Right ventricle myocardium superior (tissue), 1 donor: ENCODE results near the gene CYP4Z1. TPM values are rescaled to one million over a fixed set of nuclear protein-coding genes. Genes with fewer than 3 reads are reported as not detected.
"Not testable (repeated sequence)": the region's sequence is repeated elsewhere in the genome, so short reads cannot be mapped to it uniquely, and the experiment has no call there.

Source experiments
- ATAC-seq: fragments of 200-7000 bp; cut with Tn5 transposase; one replicate; pipeline ENCODE4 v1.9.1; 2020; ENCODE audit warnings: mild to moderate bottlenecking; ENCODE audit not compliant: poor library complexity
- DNase-seq: peaks from one replicate; pipeline ENCODE4 v3.0.0-alpha.2; 2020
- intact Hi-C: fragments of 100-400 bp; cut with DNase I; formaldehyde crosslinking; loops from one replicate; pipeline ENCODE4 v1.11.2; 2022
- total RNA-seq: library from RNA; stranded (reverse); fragmentation: NEBNext Ultra II Directional; extraction: Animal tissue kit (Norgen Biotek cat#: 25700); gene quantifications from one replicate; pipeline ENCODE4 v1.2.1, GENCODE V29; 2021
- donor health status: DM: no; HTN: yes; CAD: no; lungs with severe emphysema.

Gene CYP4Z1
- total RNA-seq, 1 donor from 2014 or later = 0.86 TPM

DNA sequence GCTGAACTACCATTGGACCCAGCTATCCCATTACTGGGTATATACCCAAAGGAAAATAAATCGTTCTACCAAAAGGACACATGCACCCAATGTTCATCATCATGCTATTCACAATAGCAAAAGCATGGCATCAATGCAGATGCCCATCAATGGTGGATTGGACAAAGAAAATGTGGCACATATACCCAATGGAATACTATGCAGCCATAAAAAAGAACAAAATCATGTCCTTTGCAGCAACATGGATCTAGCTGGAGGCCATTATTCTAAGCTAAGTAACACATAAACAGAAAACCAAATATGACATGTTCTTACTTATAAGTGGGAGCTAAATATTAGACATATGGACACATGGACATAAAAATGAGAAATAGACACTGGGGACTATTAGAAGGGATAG is 54.0 kb downstream of the CYP4Z1 start:
- DNase-seq, intact Hi-C loops, ATAC-seq: not testable (repeated sequence)

DNA sequence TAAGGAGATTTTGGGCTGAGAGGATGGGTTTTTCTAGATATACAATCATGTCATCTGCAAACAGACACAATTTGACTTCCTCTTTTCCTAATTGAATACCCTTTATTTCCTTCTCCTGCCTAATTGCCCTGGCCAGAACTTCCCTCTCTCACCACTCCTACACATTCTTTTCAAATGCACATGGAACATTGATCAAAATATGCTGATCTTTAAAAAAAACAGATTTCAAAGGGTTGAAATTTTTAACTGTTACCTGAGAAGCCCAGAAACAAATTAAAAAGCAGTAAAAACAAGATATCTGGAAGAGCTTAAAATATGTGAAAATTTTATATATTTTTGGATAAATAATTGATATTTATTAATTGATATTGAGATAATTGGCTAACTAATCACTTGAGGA is 57.8 kb downstream of the CYP4Z1 start:
- DNase-seq, intact Hi-C loops, ATAC-seq: not testable (repeated sequence)

DNA sequence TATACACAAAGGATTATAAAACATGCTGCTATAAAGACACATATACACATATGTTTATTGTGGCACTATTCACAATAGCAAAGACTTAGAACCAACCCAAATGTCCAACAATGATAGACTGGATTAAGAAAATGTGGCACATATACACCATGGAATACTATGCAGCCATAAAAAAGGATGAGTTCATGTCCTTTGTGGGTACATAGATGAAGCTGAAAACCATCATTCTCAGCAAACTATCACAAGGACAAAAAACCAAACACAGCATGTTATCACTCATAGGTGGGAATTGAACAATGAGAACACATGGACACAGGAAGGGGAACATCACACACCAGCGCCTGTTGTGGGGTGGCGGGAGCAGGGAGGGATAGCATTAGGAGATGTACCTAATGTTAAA is 60.0 kb downstream of the CYP4Z1 start:
- DNase-seq, intact Hi-C loops, ATAC-seq: not testable (repeated sequence)

DNA sequence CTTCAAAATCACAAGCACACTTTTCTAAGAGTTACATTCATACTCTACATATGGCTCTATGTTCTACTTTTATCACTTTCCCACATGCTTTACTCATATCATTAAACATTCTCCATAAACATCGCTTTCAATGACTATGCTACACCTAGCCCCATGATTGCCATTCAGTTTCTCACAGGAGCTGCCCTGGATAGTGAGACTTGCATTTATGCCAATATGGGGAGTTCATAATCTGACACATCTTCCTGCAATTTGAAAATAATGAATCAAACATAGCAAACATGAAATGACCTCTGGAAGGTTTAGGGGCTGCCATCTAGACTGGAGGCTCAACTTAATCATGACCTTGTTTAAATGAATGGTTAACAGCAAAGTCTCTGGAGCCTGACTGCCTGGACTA is 61.2 kb downstream of the CYP4Z1 start:
- DNase-seq = no peak
- intact Hi-C loops = no loop called here
- no peak for ATAC-seq

DNA sequence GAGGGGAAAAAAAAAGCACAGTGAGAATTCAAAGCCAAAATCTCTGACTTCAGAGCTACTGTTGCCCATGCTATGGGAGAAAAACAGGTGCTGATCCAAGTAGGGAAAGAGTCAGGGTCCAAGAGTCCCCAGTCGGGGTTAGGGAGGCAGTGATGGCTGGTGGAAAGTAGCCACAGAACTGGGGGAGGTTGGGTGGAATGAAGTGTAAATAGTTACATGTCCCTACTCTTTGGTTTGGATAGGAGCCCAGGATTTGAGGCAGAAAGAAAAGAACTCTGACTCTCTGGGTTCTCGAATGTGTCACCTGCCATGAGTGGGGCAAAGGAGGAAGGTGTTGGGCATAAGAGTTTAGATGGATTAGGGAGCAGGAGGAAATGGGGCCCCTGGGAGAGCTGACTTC is 61.8 kb downstream of the CYP4Z1 start:
- ATAC-seq, DNase-seq, intact Hi-C loops: not testable (repeated sequence)

DNA sequence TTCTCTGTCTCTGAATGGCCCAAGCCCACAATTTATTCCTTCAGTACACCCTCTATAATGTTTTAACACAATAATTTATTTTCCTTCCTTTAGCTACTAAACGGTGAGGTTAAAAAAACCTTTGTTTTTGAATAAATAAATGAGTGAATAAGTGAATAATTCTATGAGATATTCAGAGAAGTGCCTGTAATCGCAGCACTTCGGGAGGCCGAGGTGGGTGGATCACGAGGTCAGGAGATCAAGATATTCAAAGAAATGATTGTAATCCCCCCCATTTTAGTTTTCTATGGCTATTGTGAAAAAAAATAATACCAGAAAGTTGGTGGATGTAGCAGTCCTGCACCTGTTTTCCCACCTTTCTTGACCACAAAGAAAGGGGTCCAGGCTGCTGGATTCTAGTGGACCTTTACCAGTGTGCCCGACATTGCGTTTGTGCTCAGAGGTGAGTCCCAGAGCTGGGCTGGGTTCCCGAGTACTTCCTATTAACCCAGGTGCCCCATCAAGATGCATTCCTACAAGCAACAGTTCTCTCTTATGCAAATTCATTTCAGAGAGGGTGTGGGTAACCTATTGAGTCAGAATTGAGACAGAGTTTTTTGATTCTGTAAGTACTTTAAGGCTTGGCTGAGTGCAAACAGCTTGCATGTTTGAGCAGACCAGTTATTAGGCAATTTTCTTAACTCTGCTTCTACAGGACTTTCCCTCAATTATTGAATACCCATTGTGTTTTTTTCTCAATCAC is 62.6 kb downstream of the CYP4Z1 start:
- DNase-seq, ATAC-seq, intact Hi-C loops: not testable (repeated sequence)

DNA sequence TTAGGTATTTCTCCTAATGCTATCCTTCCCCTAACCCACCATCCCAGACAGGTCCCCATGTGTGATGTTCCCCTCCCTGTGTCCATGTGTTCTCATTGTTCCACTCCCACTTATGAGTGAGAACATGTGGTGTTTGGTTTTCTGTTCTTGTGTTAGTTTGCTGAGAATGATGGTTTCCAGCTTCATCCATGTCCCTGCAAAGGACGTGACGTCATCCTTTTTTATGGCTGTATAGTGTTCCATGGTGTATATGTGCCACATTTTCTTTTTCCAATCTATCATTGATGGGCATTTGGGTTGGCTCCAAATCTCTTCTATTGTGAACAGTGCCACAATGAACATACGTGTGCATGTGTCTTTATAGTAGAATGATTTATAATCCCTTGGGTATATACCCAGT is 65.6 kb downstream of the CYP4Z1 start:
- intact Hi-C loops, ATAC-seq, DNase-seq: not testable (repeated sequence)

DNA sequence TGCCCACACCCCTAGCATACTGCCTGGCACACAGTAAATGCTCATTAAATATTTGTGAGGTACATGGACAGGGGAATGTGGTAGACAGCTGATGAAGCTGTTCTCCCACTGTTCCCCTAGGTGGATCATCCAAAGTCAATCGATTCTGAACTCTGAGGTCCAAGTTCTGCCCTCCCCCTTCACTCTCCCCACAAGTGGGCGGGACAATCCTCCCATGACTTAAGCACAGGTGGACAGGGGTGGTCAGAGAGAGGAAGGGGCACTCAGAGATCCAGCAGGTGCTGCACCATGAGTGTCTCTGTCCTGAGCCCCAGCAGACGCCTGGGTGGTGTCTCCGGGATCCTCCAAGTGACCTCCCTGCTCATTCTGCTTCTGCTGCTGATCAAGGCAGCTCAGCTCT is 70.2 kb downstream of the CYP4Z1 start, which contains the start of gene CYP4A22:
CYP4A22 (plus strand) TSS at position 244 of the 400 bp plus-strand sequence; CDS start at position 289, 45 bp downstream.
- DNase-seq (no peak), ATAC-seq (no peak)
- intact Hi-C loops = no loop called here

DNA sequence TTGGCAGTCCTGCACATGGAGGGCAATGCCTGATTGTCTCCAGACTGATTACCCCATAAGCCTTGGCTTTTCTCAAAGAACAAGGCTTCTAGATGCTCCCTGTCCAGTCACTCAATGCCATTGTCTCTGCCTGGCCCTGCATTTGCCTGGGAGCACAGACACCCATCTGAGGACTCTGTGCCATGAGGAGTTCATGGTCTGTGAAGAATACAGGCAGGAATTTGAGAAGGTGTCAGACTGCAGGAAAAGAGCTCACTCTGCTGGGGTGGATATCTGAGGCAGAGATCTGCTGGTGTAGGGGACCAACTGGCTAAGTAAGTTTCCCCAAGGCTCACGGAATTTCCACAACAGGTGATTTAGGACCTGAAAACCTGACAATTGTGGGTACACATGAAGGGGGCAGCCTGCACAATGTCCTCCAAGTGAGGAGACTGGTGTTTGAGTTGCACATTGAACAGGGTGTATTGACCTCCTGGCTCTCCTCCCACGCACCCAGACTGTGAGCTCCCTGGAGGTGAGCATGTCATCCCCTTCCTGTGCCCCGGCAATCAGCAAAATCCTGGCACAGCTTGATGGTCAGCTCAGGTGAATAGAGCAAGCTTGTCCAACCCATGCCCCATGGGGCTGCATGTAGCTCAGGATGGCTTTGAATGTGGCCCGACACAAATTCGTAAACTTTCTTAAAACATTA is 71.0 kb downstream of the CYP4Z1 start:
- no peak for DNase-seq
- intact Hi-C loops = no loop called here
- no peak for ATAC-seq

DNA sequence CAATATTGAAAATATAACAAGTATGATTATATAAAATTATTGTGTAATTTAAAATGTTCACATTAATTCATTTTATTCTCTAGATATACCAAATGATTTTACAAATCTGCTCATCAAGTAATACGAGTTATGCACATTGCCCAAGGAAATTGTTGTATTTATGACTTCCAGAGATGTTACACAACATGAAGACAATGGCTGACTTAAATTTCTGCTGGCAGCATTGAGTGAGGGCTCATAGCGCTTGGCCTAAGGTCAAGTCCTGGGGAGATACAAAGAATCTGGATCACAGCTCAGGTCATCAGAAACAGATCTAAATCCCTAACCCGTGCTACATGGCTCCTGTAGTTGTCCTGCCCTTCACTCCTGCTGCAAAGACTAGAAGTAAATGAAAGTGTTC is 73.3 kb downstream of the CYP4Z1 start:
- ATAC-seq, DNase-seq, intact Hi-C loops: not testable (repeated sequence)

DNA sequence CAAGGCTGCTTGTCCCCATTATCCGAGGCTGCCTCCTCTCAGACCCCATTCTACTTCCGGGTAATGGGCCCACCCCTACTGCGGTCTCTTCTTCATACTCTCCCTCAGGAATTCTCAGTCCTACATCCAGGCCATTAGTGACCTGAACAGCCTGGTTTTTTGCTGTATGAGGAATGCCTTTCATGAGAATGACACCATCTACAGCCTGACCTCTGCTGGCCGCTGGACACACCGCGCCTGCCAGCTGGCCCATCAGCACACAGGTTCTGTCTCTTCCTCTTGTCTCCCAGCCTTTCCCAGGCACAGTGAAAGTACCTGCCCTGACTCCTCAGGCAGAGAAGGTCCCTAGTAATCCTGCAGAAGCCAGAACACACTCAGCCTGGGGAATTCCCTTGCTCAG is 76.6 kb downstream of the CYP4Z1 start:
- DNase-seq, ATAC-seq, intact Hi-C loops: not testable (repeated sequence)

DNA sequence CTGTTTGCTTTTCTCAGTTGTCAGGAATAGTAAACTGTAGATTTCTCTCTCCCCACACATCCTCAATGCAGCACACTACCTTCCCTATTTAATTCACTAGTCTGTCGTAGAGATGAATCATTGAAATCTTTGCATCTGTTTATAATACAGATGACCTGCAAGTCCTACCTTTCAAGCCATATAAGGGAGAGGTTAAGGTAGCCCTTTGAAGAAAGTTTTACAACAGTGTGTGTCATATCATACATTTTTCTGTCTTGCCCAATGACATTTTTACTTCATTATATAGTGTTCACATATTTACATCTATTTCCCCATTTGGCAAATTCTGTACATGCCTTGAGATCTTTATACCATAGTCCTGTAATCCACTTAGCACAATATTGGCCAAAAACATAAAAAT is 79.5 kb downstream of the CYP4Z1 start:
- ATAC-seq, intact Hi-C loops, DNase-seq: not testable (repeated sequence)

DNA sequence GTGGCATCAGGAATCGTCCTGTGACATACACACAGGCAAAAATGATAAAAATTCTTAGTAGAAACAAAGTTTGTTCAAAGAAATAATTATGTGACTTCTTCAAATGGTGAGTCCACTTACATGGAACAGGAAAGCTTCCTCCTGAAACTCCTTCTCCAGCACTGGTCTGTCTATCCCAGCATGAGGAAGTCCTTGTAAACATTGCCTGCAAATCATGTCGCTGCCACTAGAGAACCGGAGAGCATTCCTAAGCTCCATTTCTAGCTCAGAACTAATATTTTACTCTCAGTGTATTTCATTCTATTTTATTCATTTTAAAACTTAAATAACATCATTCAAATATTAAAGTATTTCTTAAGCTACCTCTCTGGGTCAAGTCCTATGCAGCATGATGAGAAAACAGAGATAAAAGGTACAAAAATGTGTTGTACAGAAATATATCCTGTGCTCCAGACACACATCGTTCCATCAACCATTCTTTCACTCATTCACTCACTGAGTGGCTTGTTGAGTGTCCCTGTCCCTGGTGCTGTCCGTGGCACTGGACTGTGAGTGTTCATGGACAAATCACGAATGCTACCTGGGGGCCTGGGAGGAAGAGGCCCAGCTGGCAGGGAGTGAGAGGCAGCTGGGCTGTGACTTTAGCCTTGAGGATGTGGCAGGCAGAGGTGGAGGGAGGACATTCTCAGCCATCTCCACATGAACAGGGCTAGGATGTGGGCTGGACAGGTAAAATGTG is 80.2 kb downstream of the CYP4Z1 start:
- ATAC-seq (no peak), DNase-seq (no peak)
- intact Hi-C loops = no loop called here

DNA sequence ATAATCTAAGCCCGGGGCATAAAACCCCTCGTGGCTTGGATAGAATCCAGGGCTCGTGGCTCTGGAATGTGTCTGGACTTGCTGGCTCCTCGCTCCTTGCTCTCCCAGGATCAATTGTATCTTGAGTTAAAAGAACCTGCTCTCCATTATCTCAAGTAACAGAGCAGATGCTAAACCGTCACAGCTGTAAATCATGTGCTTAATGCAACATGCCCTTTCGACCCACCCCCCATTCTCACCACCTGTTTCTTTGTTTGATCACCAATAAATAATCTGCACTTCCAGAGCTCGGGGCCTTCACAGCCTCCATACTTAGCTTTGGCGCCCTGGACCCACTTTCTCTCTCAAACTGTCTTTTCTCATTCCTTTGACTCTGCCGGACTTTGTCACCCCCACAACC is 82.1 kb downstream of the CYP4Z1 start:
- ATAC-seq, intact Hi-C loops, DNase-seq: not testable (repeated sequence)

DNA sequence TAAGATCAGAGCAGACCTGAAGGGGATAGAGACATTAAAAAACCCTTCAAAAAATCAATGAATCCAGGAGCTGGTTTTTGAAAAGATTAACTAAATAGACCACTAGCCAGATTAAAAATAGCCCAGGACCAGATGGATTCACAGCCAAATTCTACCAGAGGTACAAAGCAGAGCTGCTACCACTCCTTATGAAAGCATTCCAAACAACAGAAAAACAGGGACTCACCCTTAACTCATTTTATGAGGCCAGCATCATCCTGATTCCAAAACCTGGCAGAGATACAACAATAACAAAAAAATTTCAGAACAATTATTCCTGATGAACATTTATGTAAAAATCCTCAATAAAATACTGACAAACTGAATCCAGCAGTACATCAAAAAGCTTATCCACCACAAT is 89.4 kb downstream of the CYP4Z1 start:
- DNase-seq, ATAC-seq, intact Hi-C loops: not testable (repeated sequence)

DNA sequence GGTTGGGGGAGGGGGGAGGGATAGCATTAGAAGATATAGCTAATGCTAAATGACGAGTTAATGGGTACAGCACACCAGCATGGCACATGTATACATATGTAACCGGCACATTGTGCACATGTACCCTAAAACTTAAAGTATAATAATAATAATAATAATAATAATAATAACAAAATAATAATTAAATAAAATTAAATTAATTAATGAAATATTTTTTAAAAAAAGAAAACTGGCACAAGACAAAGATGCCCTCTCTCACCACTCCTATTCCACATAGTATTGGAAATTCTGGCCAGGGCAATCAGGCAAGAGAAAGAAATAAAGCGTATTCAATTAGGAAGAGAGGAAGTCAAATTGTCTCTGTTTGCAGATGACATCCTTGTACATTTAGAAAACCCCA is 90.9 kb downstream of the CYP4Z1 start:
- DNase-seq, intact Hi-C loops: not testable (repeated sequence)

DNA sequence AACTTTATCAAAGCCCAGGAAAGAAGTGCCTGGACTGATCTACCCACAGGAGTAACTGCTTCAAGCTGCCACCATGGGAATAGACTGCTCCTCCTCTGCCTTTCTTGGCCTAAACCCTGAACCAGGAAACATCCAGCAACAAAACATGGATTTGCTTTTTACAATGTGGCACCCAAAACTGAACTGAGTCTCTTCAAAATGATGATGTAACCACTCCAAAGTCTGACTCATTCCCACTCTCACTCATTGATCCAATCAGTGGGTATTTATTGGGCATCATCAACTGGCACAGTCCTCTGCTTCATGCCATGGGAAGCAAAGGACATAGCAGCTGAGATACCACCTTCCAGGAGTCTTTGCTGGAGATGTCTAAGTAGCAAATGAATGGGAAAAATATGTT is 93.7 kb downstream of the CYP4Z1 start:
- ATAC-seq (no peak), DNase-seq (no peak)
- intact Hi-C loops = no loop called here

More for the DNA sequence above, 90.9 kb downstream of the CYP4Z1 start:
- not testable (repeated sequence) for ATAC-seq

DNA sequence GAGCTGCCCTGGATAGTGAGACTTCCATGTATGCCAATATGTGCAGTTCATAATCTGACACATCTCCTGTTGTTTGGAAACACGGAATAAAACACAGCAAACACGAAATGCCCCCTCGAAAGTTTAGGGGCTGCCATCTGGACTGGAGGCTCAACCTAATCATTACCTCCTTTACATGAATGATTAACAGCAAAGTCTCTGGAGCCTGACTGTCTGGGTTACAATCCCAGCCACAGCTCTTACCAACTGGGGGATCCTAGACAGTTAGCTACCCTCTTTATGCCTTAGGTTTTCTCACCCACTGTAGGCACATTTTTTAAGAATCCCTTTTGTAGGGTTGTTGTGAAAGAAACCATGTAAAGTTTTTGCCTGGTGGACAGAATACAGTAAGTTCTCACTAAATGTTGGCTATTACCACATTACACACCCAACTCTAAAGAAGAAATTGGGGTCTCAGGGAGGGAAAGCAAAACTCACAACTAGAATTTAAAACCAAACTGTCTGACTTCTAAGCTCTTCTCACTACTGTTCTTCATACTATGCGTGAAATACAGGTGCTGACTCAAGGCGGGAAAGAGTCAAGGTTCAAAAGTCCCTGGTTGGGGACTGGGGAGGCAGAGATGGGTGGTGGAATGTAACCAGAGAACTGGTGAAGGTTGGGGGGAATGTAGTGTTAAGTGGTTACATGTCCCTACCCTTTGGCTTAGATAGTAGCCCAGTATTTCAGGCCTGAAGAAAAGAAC is 94.4 kb downstream of the CYP4Z1 start:
- no peak for DNase-seq
- no peak for ATAC-seq
- intact Hi-C loops = no loop called here
